Measurements from ENCODE around the gene CIRBP. TPM values are rescaled to one million over a fixed set of nuclear protein-coding genes. Genes with fewer than 3 reads are reported as not detected.

The CIRBP gene
- total RNA-seq, 1 experiment from 2014 or later = 331 TPM

DNA sequence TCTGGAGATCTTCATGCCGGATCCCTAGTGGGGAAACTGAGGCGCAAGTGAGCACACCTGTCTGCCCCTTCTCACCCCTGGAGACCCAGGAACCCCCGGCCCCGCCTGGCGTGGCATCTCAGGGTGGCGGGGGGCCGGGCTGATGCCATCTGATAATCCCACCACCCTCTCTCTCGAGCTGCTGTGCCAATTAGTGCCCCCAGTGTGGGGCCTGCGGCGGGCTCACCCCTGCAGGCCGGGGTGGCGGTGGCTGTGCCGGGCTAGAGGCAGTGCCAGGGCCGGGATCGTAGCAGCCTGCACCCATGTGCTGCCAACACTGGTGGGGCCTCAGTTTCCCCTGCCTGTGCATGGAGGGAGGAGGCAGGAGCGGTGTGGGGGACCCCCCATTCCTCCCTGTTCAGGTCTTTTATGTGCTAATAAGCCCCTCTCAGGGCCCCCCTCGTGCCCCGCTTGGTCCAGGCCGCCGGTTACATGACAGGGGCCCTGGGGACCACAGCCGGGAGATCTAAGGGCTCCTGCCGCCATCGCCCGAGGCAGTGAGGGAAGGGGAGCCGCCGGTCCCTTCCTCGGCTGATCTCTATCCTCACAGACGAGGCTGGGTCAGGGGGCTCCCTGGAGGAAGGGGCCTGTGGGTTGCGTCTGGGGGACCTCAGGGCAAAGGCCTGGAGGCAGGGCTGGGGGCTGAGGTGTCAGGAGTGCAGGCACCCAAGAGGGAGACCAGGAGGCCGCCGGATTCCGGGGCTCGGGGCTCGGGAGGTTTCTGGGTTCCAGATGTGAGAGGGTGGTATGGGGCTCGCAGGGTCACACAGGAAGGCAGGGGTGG is 24.9 kb downstream of the CIRBP start:
- intact Hi-C loops (cut with micrococcal nuclease; ENCODE audit: unreplicated experiment) = loop anchor here (10.0 kb wide), 1 partner anchor 1251 kb away; no protein-coding TSS in a partner anchor
- no peaks in the 10 kb centered on the region for H3K36me3 ChIP-seq (ENCODE audit: control insufficient read depth, insufficient read depth, low read length)
- no peak for TF ChIP-seq CTCF (IDR thresholded peaks at IDR 0.05; ENCODE audit: insufficient read depth in 1 of 2, low read depth in 1 of 2, low read length in 1 of 2, severe bottlenecking in 1 of 2, unreplicated experiment in 1 of 2)
- Mint-ChIP-seq H3K27ac (ENCODE audit: unreplicated experiment) (no peak overlapping the region), H3K4me1 (ENCODE audit: low read depth, unreplicated experiment) (no peaks in the 10 kb centered on the region), H3K9me3 (ENCODE audit: unreplicated experiment) (no peaks in the 10 kb centered on the region), H3K27me3 (ENCODE audit: insufficient read depth, unreplicated experiment) (no peaks in the 10 kb centered on the region), H3K4me3 (ENCODE audit: unreplicated experiment) (no peak overlapping the region), H3K36me3 (ENCODE audit: insufficient read depth, unreplicated experiment) (peaks cover 6% of the 10 kb centered on the region)
- no TSS peak for BruUV-seq (replicated peaks)
- CTCF ChIA-PET = no interaction called here
- H3K4me3 ChIP-seq (ENCODE audit: low read depth, low read length) = no peak overlapping the region
- peaks cover 17% of the 10 kb centered on the region for H3K4me1 ChIP-seq
- H3K9me3 ChIP-seq = no peaks in the 10 kb centered on the region
- POLR2A ChIA-PET = no interaction called here
- no peaks in the 10 kb centered on the region for H3K27me3 ChIP-seq (replicated peaks; ENCODE audit: control insufficient read depth, insufficient read depth, low read length)
- no peak for DNase-seq

GRCh38 chr19:1294688-1295087 is 25.6 kb downstream of the CIRBP start:
- peaks cover 17% of the 10 kb centered on the region for H3K4me1 ChIP-seq
- POLR2A ChIA-PET = no interaction called here
- Mint-ChIP-seq H3K4me3 (ENCODE audit: unreplicated experiment) (no peak overlapping the region), H3K27me3 (ENCODE audit: insufficient read depth, unreplicated experiment) (no peaks in the 10 kb centered on the region), H3K27ac (ENCODE audit: unreplicated experiment) (no peak overlapping the region), H3K9me3 (ENCODE audit: unreplicated experiment) (no peaks in the 10 kb centered on the region), H3K4me1 (ENCODE audit: low read depth, unreplicated experiment) (no peaks in the 10 kb centered on the region), H3K36me3 (ENCODE audit: insufficient read depth, unreplicated experiment) (peaks cover 6% of the 10 kb centered on the region)
- TF ChIP-seq CTCF (IDR thresholded peaks at IDR 0.05; ENCODE audit: insufficient read depth in 1 of 2, low read depth in 1 of 2, low read length in 1 of 2, severe bottlenecking in 1 of 2, unreplicated experiment in 1 of 2) = no peak
- intact Hi-C loops (cut with micrococcal nuclease; ENCODE audit: unreplicated experiment) = loop anchor here (10.0 kb wide), 1 partner anchor 1250 kb away; no protein-coding TSS in a partner anchor
- no peaks in the 10 kb centered on the region for H3K9me3 ChIP-seq
- no peaks in the 10 kb centered on the region for H3K27me3 ChIP-seq (replicated peaks; ENCODE audit: control insufficient read depth, insufficient read depth, low read length)
- DNase-seq = no peak
- BruUV-seq (replicated peaks) = no TSS peak
- no peak overlapping the region for H3K4me3 ChIP-seq (ENCODE audit: low read depth, low read length)
- no peaks in the 10 kb centered on the region for H3K36me3 ChIP-seq (ENCODE audit: control insufficient read depth, insufficient read depth, low read length)
- CTCF ChIA-PET = no interaction called here

- H3K27ac Mint-ChIP-seq (ENCODE audit: unreplicated experiment) = no peak overlapping the region
- no peaks in the 10 kb centered on the region for H3K27me3 ChIP-seq (replicated peaks; ENCODE audit: control insufficient read depth, insufficient read depth, low read length)
- H3K9me3 ChIP-seq = no peaks in the 10 kb centered on the region
- POLR2A ChIA-PET = no interaction called here
- peaks cover 17% of the 10 kb centered on the region for H3K4me1 ChIP-seq
- no peaks in the 10 kb centered on the region for H3K9me3 Mint-ChIP-seq (ENCODE audit: unreplicated experiment)
- no peaks in the 10 kb centered on the region for H3K4me1 Mint-ChIP-seq (ENCODE audit: low read depth, unreplicated experiment)
- H3K4me3 ChIP-seq (ENCODE audit: low read depth, low read length) = no peak overlapping the region
- DNase-seq = peak in 1 of 2 experiments; percentile 38
- peaks cover 6% of the 10 kb centered on the region for H3K36me3 Mint-ChIP-seq (ENCODE audit: insufficient read depth, unreplicated experiment)
- H3K36me3 ChIP-seq (ENCODE audit: control insufficient read depth, insufficient read depth, low read length) = no peaks in the 10 kb centered on the region
- H3K4me3 Mint-ChIP-seq (ENCODE audit: unreplicated experiment) = no peak overlapping the region
- no peaks in the 10 kb centered on the region for H3K27me3 Mint-ChIP-seq (ENCODE audit: insufficient read depth, unreplicated experiment)
- intact Hi-C loops (cut with micrococcal nuclease; ENCODE audit: unreplicated experiment) = loop anchor here (10.0 kb wide), 1 partner anchor 1249 kb away; no protein-coding TSS in a partner anchor
- CTCF ChIA-PET = no interaction called here
- no TSS peak for BruUV-seq (replicated peaks)
- no peak for TF ChIP-seq CTCF (IDR thresholded peaks at IDR 0.05; ENCODE audit: insufficient read depth in 1 of 2, low read depth in 1 of 2, low read length in 1 of 2, severe bottlenecking in 1 of 2, unreplicated experiment in 1 of 2)
Observed at GRCh38 chr19:1295169-1296012, 26.3 kb downstream of the CIRBP start.
